H7 (cell line): ENCODE data around the gene WDR35. TPM values are rescaled to one million over a fixed set of nuclear protein-coding genes. Genes with fewer than 3 reads are reported as not detected.

Experiments used
- DNase-seq: peaks from one replicate; pipeline ENCODE4 v3.0.0; 2012
- H3K27me3 ChIP-seq: 2 replicates; pipeline ENCODE4 v1.6.0; 2011; ENCODE audit warnings: mild to moderate bottlenecking, low read length; ENCODE audit not compliant: control insufficient read depth, insufficient read depth
- H3K36me3 ChIP-seq: replicated peaks from 2 replicates; pipeline ENCODE4 v1.5.1; 2011; ENCODE audit warnings: low read length; ENCODE audit not compliant: control insufficient read depth, insufficient read depth
- H3K4me3 ChIP-seq: 2 replicates; pipeline ENCODE4 v1.5.1; 2011; ENCODE audit warnings: low read depth, mild to moderate bottlenecking, control low read depth, low read length, moderate library complexity; ENCODE audit not compliant: insufficient read depth
- total RNA-seq: library from RNA; depleted of rRNA; stranded (reverse); fragments of >200 nt; shearing (Covaris generic); gene quantifications from 2 replicates; pipeline ENCODE4 v1.2.3, GENCODE V29; 2014; rRNA removed

Gene WDR35
- total RNA-seq, 1 experiment from 2014 or later = 12.4 TPM

- Histone ChIP-seq H3K27me3 (peaks cover 29% of the 10 kb centered on the region), H3K36me3 (no peaks in the 10 kb centered on the region), H3K4me3 (peak overlapping the region; percentile 42)
- peak; percentile 88 for DNase-seq
These were observed 121.0 kb downstream of the WDR35 start for GRCh38 chr2:19868701-19869580.

- Histone ChIP-seq H3K4me3 (peak overlapping the region; percentile 42), H3K27me3 (peaks cover 29% of the 10 kb centered on the region), H3K36me3 (no peaks in the 10 kb centered on the region)
- DNase-seq = no peak
These were observed 121.7 kb downstream of the WDR35 start for GRCh38 chr2:19868224-19868623.

GRCh38 chr2:19866771-19867170 lies 123.1 kb downstream of the WDR35 start:
- Histone ChIP-seq H3K4me3 (no peak overlapping the region), H3K36me3 (no peaks in the 10 kb centered on the region), H3K27me3 (peaks cover 29% of the 10 kb centered on the region)
- no peak for DNase-seq

- no peak for DNase-seq
- Histone ChIP-seq H3K36me3 (no peaks in the 10 kb centered on the region), H3K4me3 (no peak overlapping the region), H3K27me3 (peaks cover 27% of the 10 kb centered on the region)
These were observed 124.8 kb downstream of the WDR35 start for GRCh38 chr2:19865151-19865550.

- H3K36me3 ChIP-seq = no peaks in the 10 kb centered on the region
- H3K4me3 ChIP-seq = no peak overlapping the region
- DNase-seq = no peak
- peaks cover 24% of the 10 kb centered on the region for H3K27me3 ChIP-seq
These were observed 125.5 kb downstream of the WDR35 start for GRCh38 chr2:19864381-19864780.

DNA sequence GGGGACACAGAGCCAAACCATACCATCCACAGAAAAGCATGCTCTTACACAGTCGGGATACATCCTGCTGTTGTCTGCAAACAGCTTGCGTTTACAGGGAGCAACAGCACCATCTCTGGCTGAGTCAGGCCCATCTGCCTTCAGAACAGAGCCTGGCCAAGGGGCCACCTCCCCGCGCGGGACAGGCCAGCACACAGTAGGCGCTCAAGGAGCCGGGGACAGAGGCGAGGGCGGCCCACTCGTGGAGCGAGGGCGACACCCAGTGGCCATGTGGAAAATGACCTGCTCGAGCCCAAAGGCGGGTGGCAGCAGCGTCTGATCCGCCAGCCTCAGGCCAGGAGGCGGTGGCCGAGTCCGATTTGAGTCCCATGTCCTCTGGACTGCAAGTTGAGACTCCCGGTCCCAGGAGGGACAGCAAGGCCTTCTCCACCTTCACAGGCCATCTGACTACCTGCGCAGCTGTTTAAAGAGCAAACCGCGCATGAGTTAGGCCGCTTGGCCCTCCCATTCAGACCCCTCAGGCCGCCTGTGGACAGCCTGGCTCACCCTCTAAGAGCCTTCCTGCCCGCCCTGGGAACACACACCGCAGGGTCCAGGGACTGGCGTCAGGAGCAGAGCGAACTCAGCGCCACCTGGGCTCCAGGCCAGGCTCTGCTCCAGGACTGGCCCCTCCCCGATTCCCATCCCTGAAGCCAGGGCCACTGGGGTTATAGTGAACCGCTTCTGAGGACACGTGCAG lies 126.4 kb downstream of the WDR35 start:
- no peaks in the 10 kb centered on the region for H3K36me3 ChIP-seq
- DNase-seq = peak; percentile 93
- peak overlapping the region; percentile 24 for H3K4me3 ChIP-seq
- H3K27me3 ChIP-seq = peaks cover 15% of the 10 kb centered on the region

DNA sequence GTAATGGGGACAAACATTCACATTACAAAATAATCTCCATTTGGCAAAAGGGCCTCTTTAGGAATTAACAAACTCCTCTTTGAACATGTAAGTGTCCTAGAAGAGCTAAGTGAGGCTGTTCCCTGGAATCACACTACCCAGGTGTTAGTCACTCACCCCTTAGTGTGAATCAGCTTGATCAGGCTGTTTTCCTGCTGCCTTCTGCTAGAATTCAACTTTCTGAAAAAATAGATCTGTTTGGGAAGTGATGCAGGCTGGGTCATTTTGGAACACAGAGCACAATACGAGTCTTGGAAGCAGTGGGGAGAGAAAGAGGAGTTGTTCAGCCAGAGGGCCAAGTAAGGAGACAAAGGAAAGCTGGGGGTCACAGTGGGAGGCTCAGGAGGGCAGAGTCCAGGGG lies 128.1 kb downstream of the WDR35 start:
- Histone ChIP-seq H3K27me3 (no peaks in the 10 kb centered on the region; the same call in none of the 2 replicates), H3K36me3 (no peaks in the 10 kb centered on the region), H3K4me3 (no peak overlapping the region)
- DNase-seq = no peak

Other genes with a start within 250 kb of the WDR35 start
- gene TTC32, start 88.1 kb downstream of the WDR35 start, total RNA-seq = 5.7 and 14.9 TPM in 2 replicates
- 1.8 and 3.6 TPM in 2 replicates for gene MATN3, start 22.6 kb upstream of the WDR35 start, total RNA-seq
- 94.1 and 122 TPM in 2 replicates for gene LAPTM4A, start 61.5 kb upstream of the WDR35 start, total RNA-seq
- 27.2 and 38.5 TPM in 2 replicates for gene SDC1, start 235.0 kb upstream of the WDR35 start, total RNA-seq